Mesothelial cell of epicardium (in vitro differentiated cells): ENCODE data around the gene RAD51B. TPM values are rescaled to one million over a fixed set of nuclear protein-coding genes. Genes with fewer than 3 reads are reported as not detected.

Source experiments
- DNase-seq, 2 experiments: peaks; one replicate each; pipeline ENCODE4 v3.0.0; 2021; ENCODE audit warnings: low spot score in 2 of 2; ENCODE audit not compliant: unreplicated experiment in 2 of 2
- H3K27ac Mint-ChIP-seq: 2 replicates; pipeline ENCODE4 v1.8.0; 2021; ENCODE audit warnings: mixed read lengths
- H3K27me3 Mint-ChIP-seq: 2 replicates; pipeline ENCODE4 v1.8.0; 2021; ENCODE audit warnings: low read depth, mixed read lengths
- H3K36me3 Mint-ChIP-seq: 2 replicates; pipeline ENCODE4 v1.8.0; 2021; ENCODE audit warnings: mixed read lengths
- H3K4me1 Mint-ChIP-seq: 2 replicates; pipeline ENCODE4 v1.8.0; 2021; ENCODE audit warnings: mixed read lengths
- H3K4me3 Mint-ChIP-seq: 2 replicates; pipeline ENCODE4 v1.8.0; 2021; ENCODE audit warnings: mild to moderate bottlenecking, moderate library complexity, mixed read lengths
- H3K9me3 Mint-ChIP-seq: 2 replicates; pipeline ENCODE4 v1.8.0; 2021; ENCODE audit warnings: mixed read lengths
- total RNA-seq: library from RNA; stranded (reverse); gene quantifications from 3 replicates; pipeline ENCODE4 v1.2.1, GENCODE V29; 2021
- TF ChIP-seq, protein P1 (sequence below): fragments of 200-600 bp; sonication (generic); IDR thresholded peaks from one replicate; pipeline ENCODE4 v1.5.0; 2021; ENCODE audit warnings: antibody characterized with exemption; ENCODE audit not compliant: unreplicated experiment

RAD51B gene
- total RNA-seq, 1 donor from 2014 or later: 34.7 TPM

GRCh38 chr14:68727315-68728047, 907.9 kb downstream of the RAD51B start:
- Mint-ChIP-seq H3K4me3 (no peak overlapping the region), H3K27ac (no peak overlapping the region), H3K4me1 (peaks cover 45% of the 10 kb centered on the region), H3K9me3 (no peaks in the 10 kb centered on the region), H3K27me3 (no peaks in the 10 kb centered on the region), H3K36me3 (no peaks in the 10 kb centered on the region)
- TF ChIP-seq, protein P1, sequence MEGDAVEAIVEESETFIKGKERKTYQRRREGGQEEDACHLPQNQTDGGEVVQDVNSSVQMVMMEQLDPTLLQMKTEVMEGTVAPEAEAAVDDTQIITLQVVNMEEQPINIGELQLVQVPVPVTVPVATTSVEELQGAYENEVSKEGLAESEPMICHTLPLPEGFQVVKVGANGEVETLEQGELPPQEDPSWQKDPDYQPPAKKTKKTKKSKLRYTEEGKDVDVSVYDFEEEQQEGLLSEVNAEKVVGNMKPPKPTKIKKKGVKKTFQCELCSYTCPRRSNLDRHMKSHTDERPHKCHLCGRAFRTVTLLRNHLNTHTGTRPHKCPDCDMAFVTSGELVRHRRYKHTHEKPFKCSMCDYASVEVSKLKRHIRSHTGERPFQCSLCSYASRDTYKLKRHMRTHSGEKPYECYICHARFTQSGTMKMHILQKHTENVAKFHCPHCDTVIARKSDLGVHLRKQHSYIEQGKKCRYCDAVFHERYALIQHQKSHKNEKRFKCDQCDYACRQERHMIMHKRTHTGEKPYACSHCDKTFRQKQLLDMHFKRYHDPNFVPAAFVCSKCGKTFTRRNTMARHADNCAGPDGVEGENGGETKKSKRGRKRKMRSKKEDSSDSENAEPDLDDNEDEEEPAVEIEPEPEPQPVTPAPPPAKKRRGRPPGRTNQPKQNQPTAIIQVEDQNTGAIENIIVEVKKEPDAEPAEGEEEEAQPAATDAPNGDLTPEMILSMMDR: no peak
- no peak for DNase-seq

DNA sequence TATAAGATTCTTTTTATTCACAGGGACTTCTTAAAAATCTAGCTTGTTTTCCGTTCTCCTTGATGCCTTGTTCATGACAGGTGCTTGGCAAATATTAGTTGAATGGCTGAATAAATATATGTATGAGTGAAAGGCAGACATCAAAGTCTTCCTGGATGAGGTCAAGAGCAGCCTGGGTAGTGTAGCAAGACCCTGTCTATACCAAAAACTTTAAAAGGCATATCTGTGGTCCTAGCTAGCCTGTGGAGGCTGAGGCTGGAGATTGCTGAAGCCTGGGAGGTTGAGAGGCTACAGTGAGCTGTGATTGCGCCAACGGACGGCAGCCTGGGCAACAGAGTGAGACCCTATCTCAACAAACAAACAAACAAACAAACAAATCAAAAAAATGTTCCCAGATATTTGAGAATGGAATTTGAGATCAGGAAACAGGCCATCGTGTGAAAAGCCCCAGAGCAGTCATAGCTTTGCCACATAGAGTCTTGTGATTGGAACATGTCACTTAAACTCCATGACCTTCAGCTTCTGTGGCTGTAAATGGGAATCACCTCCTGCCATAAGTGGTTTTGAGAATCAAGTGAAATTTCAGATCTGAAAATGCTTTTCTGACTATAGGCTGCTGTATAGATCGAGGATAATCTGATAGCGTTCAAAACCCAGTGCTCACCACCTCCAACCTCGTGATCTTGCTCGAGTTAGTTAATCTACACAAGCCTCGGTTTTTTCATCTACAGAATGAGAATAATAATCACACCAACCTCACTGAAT, 908.9 kb downstream of the RAD51B start:
- no peak overlapping the region for H3K27ac Mint-ChIP-seq

GRCh38 chr14:68729556-68729955, 910.0 kb downstream of the RAD51B start:
- Mint-ChIP-seq H3K4me3 (no peak overlapping the region), H3K4me1 (peaks cover 42% of the 10 kb centered on the region)
- no peak for DNase-seq

More for the DNA sequence above, 908.9 kb downstream of the RAD51B start:
- Mint-ChIP-seq H3K36me3 (no peaks in the 10 kb centered on the region), H3K4me3 (no peak overlapping the region), H3K9me3 (no peaks in the 10 kb centered on the region), H3K27me3 (no peaks in the 10 kb centered on the region), H3K4me1 (peaks cover 45% of the 10 kb centered on the region)
- DNase-seq: no peak
- TF ChIP-seq, protein P1: no peak

GRCh38 chr14:68730348-68730747, 910.8 kb downstream of the RAD51B start:
- no peak for DNase-seq
- H3K9me3 Mint-ChIP-seq: no peaks in the 10 kb centered on the region
- peak overlapping the region; percentile 31 for H3K27ac Mint-ChIP-seq
- H3K4me3 Mint-ChIP-seq: no peak overlapping the region
- no peaks in the 10 kb centered on the region for H3K36me3 Mint-ChIP-seq
- no peaks in the 10 kb centered on the region for H3K27me3 Mint-ChIP-seq
- H3K4me1 Mint-ChIP-seq: peaks cover 49% of the 10 kb centered on the region
- TF ChIP-seq, protein P1: no peak

More at GRCh38 chr14:68729556-68729955, 910.0 kb downstream of the RAD51B start:
- TF ChIP-seq, protein P1: no peak
- Mint-ChIP-seq H3K36me3 (no peaks in the 10 kb centered on the region), H3K9me3 (no peaks in the 10 kb centered on the region), H3K27me3 (no peaks in the 10 kb centered on the region), H3K27ac (peak overlapping the region; percentile 31)

GRCh38 chr14:68730811-68731425, 911.3 kb downstream of the RAD51B start:
- TF ChIP-seq, protein P1: no peak
- peaks cover 52% of the 10 kb centered on the region for H3K4me1 Mint-ChIP-seq
- H3K27me3 Mint-ChIP-seq: no peaks in the 10 kb centered on the region
- H3K9me3 Mint-ChIP-seq: no peaks in the 10 kb centered on the region
- no peak overlapping the region for H3K4me3 Mint-ChIP-seq
- H3K27ac Mint-ChIP-seq: peak overlapping the region; percentile 31
- no peaks in the 10 kb centered on the region for H3K36me3 Mint-ChIP-seq
- DNase-seq: no peak
